Colonic mucosa (tissue), 4 donors: Measurements from ENCODE around the gene MMP24OS. TPM values are rescaled to one million over a fixed set of nuclear protein-coding genes. Genes with fewer than 3 reads are reported as not detected.

Source experiments
- DNase-seq: peaks from one replicate; pipeline ENCODE4 v3.0.0-alpha.2; 2020
- H3K27ac ChIP-seq: fragments of 200-600 bp; one replicate; pipeline ENCODE4 v1.8.0; 2021
- H3K27me3 ChIP-seq: fragments of 200-600 bp; one replicate; pipeline ENCODE4 v1.8.0; 2021
- H3K36me3 ChIP-seq: fragments of 200-600 bp; one replicate; pipeline ENCODE4 v1.8.0; 2021
- H3K4me1 ChIP-seq: fragments of 200-600 bp; one replicate; pipeline ENCODE4 v1.8.0; 2021; ENCODE audit warnings: mild to moderate bottlenecking
- H3K4me3 ChIP-seq: fragments of 200-600 bp; one replicate; pipeline ENCODE4 v1.8.0; 2021
- H3K9ac ChIP-seq, 2 donors: one replicate each; pipeline ENCODE4 v1.7.0; 2013; ENCODE audit warnings: control low read depth in 2 of 2, low read depth in 2 of 2, low read length in 2 of 2
- H3K9me3 ChIP-seq: fragments of 200-600 bp; one replicate; pipeline ENCODE4 v1.8.0; 2021
- intact Hi-C: fragments of 100-400 bp; cut with DNase I; formaldehyde crosslinking; loops from one replicate; pipeline ENCODE4 v1.14.1; 2022
- total RNA-seq, 2 donors: library from RNA; stranded (reverse); fragmentation: NEBNext Ultra II Directional in 1 of 2; extraction: Animal tissue kit (Norgen Biotek cat#: 25700) in 1 of 2; gene quantifications; one replicate each; pipeline ENCODE4 v1.2.1, GENCODE V29; 2021
- TF ChIP-seq, protein P1 (sequence below): fragments of 200-600 bp; IDR thresholded peaks from one replicate; pipeline ENCODE4 v1.8.0; 2022; ENCODE audit warnings: antibody characterized with exemption, mild to moderate bottlenecking
- donor health status: healthy.
- donor health status: DM: no; HTN: no; CAD: no.
- donor health status: DM: no; HTN: no; CAD: no.

The MMP24OS gene
- total RNA-seq, 2 donors from 2014 or later: 83.9 to 123 TPM

DNA sequence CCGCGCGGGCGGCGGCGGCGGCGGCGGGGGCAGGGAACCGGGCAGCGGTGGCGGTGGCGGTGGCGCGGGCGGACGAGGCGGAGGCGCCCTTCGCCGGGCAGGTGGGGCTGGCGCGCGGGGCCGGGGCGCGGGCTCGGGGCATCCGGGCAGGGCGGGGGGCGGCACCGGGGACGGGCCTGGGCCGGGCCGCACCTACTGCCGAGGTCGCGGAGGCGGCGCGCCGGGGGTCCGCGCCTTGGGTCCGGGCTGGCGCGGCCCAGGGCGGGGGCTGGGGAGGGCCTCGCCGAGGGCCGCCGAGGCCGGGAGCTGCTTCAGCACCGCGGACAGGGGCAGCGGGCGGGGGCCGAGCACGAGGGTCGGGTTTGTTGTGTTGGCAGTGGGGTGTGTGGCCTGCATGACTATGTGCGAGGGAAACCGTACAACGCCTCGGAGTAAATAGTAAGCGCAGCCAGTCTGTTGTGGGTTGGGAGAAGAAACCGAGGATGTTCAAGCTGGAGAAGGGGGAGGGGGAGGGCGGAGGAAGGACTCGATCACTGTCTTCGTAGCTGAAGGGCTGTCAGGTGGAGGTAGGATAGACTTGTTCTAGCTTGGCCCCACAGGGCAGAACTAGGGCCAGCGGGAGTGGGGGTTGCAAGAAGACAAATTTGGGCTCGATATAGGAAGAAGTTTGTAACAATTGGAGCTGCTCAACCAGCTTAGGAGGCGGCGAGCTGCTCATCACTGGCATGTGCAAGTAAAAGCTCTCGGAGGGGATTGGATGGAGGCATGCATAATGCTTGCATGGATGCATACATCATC lies 50.8 kb downstream of the MMP24OS start:
- Histone ChIP-seq H3K27ac (no peak overlapping the region), H3K9me3 (no peaks in the 10 kb centered on the region), H3K27me3 (no peaks in the 10 kb centered on the region), H3K9ac (no peak overlapping the region), H3K4me3 (no peak overlapping the region), H3K4me1 (no peaks in the 10 kb centered on the region), H3K36me3 (no peaks in the 10 kb centered on the region)
- TF ChIP-seq, protein P1, sequence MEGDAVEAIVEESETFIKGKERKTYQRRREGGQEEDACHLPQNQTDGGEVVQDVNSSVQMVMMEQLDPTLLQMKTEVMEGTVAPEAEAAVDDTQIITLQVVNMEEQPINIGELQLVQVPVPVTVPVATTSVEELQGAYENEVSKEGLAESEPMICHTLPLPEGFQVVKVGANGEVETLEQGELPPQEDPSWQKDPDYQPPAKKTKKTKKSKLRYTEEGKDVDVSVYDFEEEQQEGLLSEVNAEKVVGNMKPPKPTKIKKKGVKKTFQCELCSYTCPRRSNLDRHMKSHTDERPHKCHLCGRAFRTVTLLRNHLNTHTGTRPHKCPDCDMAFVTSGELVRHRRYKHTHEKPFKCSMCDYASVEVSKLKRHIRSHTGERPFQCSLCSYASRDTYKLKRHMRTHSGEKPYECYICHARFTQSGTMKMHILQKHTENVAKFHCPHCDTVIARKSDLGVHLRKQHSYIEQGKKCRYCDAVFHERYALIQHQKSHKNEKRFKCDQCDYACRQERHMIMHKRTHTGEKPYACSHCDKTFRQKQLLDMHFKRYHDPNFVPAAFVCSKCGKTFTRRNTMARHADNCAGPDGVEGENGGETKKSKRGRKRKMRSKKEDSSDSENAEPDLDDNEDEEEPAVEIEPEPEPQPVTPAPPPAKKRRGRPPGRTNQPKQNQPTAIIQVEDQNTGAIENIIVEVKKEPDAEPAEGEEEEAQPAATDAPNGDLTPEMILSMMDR: no peak
- DNase-seq: peak; percentile 38
- intact Hi-C loops: no loop called here

Other genes with a start within 250 kb of the MMP24OS start
- 10 to 100 TPM; 52.8 to 63.2 TPM for gene TRPC4AP, start 185.3 kb downstream of the MMP24OS start, total RNA-seq
- gene EDEM2, start 130.8 kb downstream of the MMP24OS start, total RNA-seq: 10 to 100 TPM; 28.0 to 36.0 TPM
- 10 to 100 TPM in 1 of 2 donors, 1 to 10 TPM in 1; 9.8 to 14.5 TPM for gene PROCR, start 106.0 kb downstream of the MMP24OS start, total RNA-seq
- gene MMP24, start 51.4 kb downstream of the MMP24OS start, total RNA-seq: under 1 TPM; 0.15 to 0.50 TPM
- gene EIF6, start 6.7 kb upstream of the MMP24OS start, total RNA-seq: 100 to 1,000 TPM; 163 to 194 TPM
- gene FAM83C, start 14.3 kb upstream of the MMP24OS start, total RNA-seq: under 1 TPM in 1 of 2 donors, not detected in 1; 0.45 TPM
- 10 to 100 TPM; 50.4 to 85.6 TPM for gene UQCC1, start 133.9 kb upstream of the MMP24OS start, total RNA-seq
- gene GDF5, start 160.1 kb upstream of the MMP24OS start, total RNA-seq: under 1 TPM in 1 of 2 donors, not detected in 1; 0.27 TPM
- 10 to 100 TPM; 30.7 to 41.5 TPM for gene CEP250, start 177.5 kb upstream of the MMP24OS start, total RNA-seq